ACC112 (cell line): ENCODE results near the gene HORMAD2.
"Not testable (repeated sequence)": the region's sequence is repeated elsewhere in the genome, so short reads cannot be mapped to it uniquely, and the experiment has no call there.

ENCODE experiments used
- H2AFZ ChIP-seq: fragments of 200-600 bp; sonication (generic); one replicate; pipeline ENCODE4 v1.6.0; 2017; ENCODE audit warnings: antibody characterized with exemption, low read length; ENCODE audit not compliant: unreplicated experiment
- H3K27ac ChIP-seq: fragments of 200-600 bp; sonication (generic); 2 replicates; pipeline ENCODE4 v1.5.1; 2014; ENCODE audit warnings: low read depth, mild to moderate bottlenecking, antibody characterized with exemption, low read length, moderate library complexity
- H3K27me3 ChIP-seq: fragments of 200-600 bp; sonication (generic); 2 replicates; pipeline ENCODE4 v1.6.1; 2014; ENCODE audit warnings: mild to moderate bottlenecking, antibody characterized with exemption, low read length, moderate library complexity, mixed read lengths; ENCODE audit not compliant: insufficient read depth
- H3K36me3 ChIP-seq: fragments of 200-600 bp; sonication (generic); 2 replicates; pipeline ENCODE4 v1.6.1; 2016; ENCODE audit warnings: mild to moderate bottlenecking, antibody characterized with exemption, low read length, moderate library complexity, mixed read lengths; ENCODE audit not compliant: insufficient read depth
- H3K4me1 ChIP-seq: fragments of 200-600 bp; sonication (generic); one replicate; pipeline ENCODE4 v1.6.1; 2016; ENCODE audit warnings: low read length, mixed read lengths; ENCODE audit not compliant: insufficient read depth, unreplicated experiment, control insufficient read depth
- H3K4me3 ChIP-seq: fragments of 200-600 bp; sonication (generic); 2 replicates; pipeline ENCODE4 v1.5.1; 2014; ENCODE audit warnings: mild to moderate bottlenecking, low read depth, low read length
- H3K79me2 ChIP-seq: fragments of 200-600 bp; sonication (generic); one replicate; pipeline ENCODE4 v1.6.0; 2016; ENCODE audit warnings: low read length; ENCODE audit not compliant: control insufficient read depth, unreplicated experiment, insufficient read depth

The HORMAD2 gene

DNA sequence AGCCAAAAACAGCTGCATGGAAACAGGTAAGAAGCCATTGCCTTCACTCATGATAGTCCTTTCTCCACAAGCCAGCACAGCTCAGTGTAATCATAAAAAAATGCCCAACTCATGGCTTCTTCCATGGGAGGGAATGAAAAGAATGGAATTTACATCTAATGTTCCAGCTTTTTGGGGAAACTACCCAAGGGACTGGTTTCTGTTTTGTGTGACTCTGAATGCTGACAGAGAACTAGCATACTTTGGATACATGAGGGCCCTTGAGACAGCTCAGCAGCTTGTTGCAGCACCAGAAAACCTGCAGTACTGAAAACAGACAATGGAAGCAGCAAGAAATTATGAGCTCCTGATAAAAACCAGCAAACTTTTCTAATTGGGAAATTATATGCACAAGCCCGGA, 24.2 kb upstream of the HORMAD2 start:
- no peaks in the 10 kb centered on the region for H3K4me1 ChIP-seq
- H3K4me3 ChIP-seq, result no peak overlapping the region
- no peak overlapping the region for H2AFZ ChIP-seq
- H3K36me3 ChIP-seq, result no peaks in the 10 kb centered on the region
- H3K27me3 ChIP-seq, result no peaks in the 10 kb centered on the region
- no peaks in the 10 kb centered on the region for H3K79me2 ChIP-seq
- H3K27ac ChIP-seq, result no peak overlapping the region

GRCh38 chr22:30057375-30057774, 22.9 kb upstream of the HORMAD2 start:
- Histone ChIP-seq H3K27ac (no peak overlapping the region), H3K36me3 (no peaks in the 10 kb centered on the region), H3K4me3 (no peak overlapping the region), H3K4me1 (no peaks in the 10 kb centered on the region), H3K79me2 (no peaks in the 10 kb centered on the region), H2AFZ (no peak overlapping the region), H3K27me3 (no peaks in the 10 kb centered on the region)

- not testable (repeated sequence) for H2AFZ ChIP-seq, H3K4me1 ChIP-seq, H3K4me3 ChIP-seq, H3K27ac ChIP-seq, H3K27me3 ChIP-seq, H3K79me2 ChIP-seq, H3K36me3 ChIP-seq
Observed at GRCh38 chr22:30059346-30060020, 20.8 kb upstream of the HORMAD2 start.

DNA sequence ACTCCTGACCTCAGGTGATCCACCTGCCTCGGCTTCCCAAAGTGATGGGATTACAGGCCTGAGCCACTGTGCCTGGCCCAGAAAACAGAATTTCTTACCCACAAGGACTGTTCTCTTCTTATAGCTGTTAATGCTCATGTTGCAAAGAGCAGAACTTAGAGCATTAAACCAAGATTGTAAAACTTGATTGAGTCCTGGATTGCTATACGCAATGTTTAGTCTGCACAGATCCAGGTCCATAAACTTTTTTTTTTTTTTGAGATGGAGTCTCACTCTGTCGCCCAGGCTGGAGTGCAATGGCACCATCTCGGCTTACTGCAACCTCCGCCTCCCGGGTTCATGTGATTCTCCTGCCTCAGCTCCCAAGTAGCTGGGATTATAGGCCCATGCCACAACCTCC, 19.2 kb upstream of the HORMAD2 start:
- H3K79me2 ChIP-seq, H2AFZ ChIP-seq, H3K4me1 ChIP-seq: not testable (repeated sequence)

GRCh38 chr22:30062259-30062658, 18.0 kb upstream of the HORMAD2 start:
- H3K36me3 ChIP-seq, result no peaks in the 10 kb centered on the region
- H3K27ac ChIP-seq, result no peak overlapping the region
- H3K4me3 ChIP-seq, result no peak overlapping the region
- no peaks in the 10 kb centered on the region for H3K79me2 ChIP-seq
- H3K27me3 ChIP-seq, result no peaks in the 10 kb centered on the region
- H2AFZ ChIP-seq, result no peak overlapping the region
- no peaks in the 10 kb centered on the region for H3K4me1 ChIP-seq

More for the DNA sequence above, 19.2 kb upstream of the HORMAD2 start:
- not testable (repeated sequence) for H3K27me3 ChIP-seq, H3K27ac ChIP-seq, H3K4me3 ChIP-seq, H3K36me3 ChIP-seq

DNA sequence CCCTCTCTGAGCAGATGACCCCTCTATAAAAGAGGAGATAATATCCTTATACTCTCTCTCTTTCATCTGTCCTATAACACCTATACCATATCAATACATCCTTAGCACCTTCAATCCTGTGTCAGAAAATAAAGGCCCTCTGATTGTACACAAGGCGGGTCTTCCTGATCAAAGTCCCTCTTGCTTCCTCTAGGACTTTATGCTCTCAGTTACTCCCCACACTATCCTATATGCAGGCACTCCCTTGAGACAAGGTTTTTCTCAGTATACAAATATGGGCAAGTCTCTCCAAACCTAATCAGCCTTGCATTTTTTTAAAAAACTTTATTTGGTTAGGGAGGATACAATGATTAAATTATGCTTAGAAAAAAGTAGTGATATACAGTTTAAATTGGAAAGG, 17.3 kb upstream of the HORMAD2 start:
- Histone ChIP-seq H3K79me2 (no peaks in the 10 kb centered on the region), H3K27me3 (no peaks in the 10 kb centered on the region), H3K4me1 (no peaks in the 10 kb centered on the region), H3K36me3 (no peaks in the 10 kb centered on the region), H2AFZ (no peak overlapping the region), H3K27ac (no peak overlapping the region), H3K4me3 (no peak overlapping the region)

GRCh38 chr22:30064172-30064571, 16.1 kb upstream of the HORMAD2 start:
- Histone ChIP-seq H3K27me3 (no peaks in the 10 kb centered on the region), H2AFZ (no peak overlapping the region), H3K79me2 (no peaks in the 10 kb centered on the region), H3K36me3 (no peaks in the 10 kb centered on the region), H3K27ac (no peak overlapping the region), H3K4me1 (no peaks in the 10 kb centered on the region), H3K4me3 (no peak overlapping the region)

- no peak overlapping the region for H3K27ac ChIP-seq
- H3K79me2 ChIP-seq, result no peaks in the 10 kb centered on the region
- H3K36me3 ChIP-seq, result no peaks in the 10 kb centered on the region
- H2AFZ ChIP-seq, result no peak overlapping the region
- no peak overlapping the region for H3K4me3 ChIP-seq
- no peaks in the 10 kb centered on the region for H3K4me1 ChIP-seq
- H3K27me3 ChIP-seq, result peaks cover 20% of the 10 kb centered on the region
Observed at GRCh38 chr22:30073743-30074142, 6.5 kb upstream of the HORMAD2 start.

- Histone ChIP-seq H2AFZ (no peak overlapping the region), H3K4me3 (no peak overlapping the region), H3K4me1 (no peaks in the 10 kb centered on the region), H3K27ac (no peak overlapping the region), H3K27me3 (peaks cover 20% of the 10 kb centered on the region), H3K36me3 (no peaks in the 10 kb centered on the region), H3K79me2 (no peaks in the 10 kb centered on the region)
Observed at GRCh38 chr22:30074147-30074546, 6.1 kb upstream of the HORMAD2 start.

DNA sequence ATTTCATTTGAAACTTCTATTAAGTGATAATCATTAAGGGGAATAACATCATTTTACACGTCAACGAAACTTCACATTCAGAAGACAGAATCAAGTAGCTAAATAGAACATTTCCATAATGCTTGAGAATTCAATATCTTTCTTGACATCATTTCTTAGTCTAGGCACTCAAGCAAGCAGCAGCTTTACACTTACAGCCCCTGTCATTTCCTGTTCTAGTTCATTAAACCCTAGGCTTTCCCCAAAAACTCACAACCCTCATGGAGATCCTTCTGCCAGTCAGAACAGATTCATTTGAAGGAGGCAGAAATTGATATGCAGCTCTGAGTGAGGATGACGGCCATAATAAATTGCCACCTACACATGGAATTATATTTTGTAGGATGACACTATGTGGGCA, 5.3 kb upstream of the HORMAD2 start:
- no peak overlapping the region for H3K4me3 ChIP-seq

GRCh38 chr22:30077279-30077880, 2.9 kb upstream of the HORMAD2 start:
- H2AFZ ChIP-seq, result no peak overlapping the region
- no peak overlapping the region for H3K4me3 ChIP-seq
- H3K27ac ChIP-seq, result no peak overlapping the region
- no peaks in the 10 kb centered on the region for H3K36me3 ChIP-seq
- no peaks in the 10 kb centered on the region for H3K4me1 ChIP-seq
- peaks cover 20% of the 10 kb centered on the region for H3K27me3 ChIP-seq
- no peaks in the 10 kb centered on the region for H3K79me2 ChIP-seq

More for the DNA sequence above, 5.3 kb upstream of the HORMAD2 start:
- peaks cover 20% of the 10 kb centered on the region for H3K27me3 ChIP-seq
- no peak overlapping the region for H2AFZ ChIP-seq
- no peak overlapping the region for H3K27ac ChIP-seq
- H3K4me1 ChIP-seq, result no peaks in the 10 kb centered on the region
- H3K36me3 ChIP-seq, result no peaks in the 10 kb centered on the region
- H3K79me2 ChIP-seq, result no peaks in the 10 kb centered on the region
